Measurements from ENCODE around the gene USP30.

DNA sequence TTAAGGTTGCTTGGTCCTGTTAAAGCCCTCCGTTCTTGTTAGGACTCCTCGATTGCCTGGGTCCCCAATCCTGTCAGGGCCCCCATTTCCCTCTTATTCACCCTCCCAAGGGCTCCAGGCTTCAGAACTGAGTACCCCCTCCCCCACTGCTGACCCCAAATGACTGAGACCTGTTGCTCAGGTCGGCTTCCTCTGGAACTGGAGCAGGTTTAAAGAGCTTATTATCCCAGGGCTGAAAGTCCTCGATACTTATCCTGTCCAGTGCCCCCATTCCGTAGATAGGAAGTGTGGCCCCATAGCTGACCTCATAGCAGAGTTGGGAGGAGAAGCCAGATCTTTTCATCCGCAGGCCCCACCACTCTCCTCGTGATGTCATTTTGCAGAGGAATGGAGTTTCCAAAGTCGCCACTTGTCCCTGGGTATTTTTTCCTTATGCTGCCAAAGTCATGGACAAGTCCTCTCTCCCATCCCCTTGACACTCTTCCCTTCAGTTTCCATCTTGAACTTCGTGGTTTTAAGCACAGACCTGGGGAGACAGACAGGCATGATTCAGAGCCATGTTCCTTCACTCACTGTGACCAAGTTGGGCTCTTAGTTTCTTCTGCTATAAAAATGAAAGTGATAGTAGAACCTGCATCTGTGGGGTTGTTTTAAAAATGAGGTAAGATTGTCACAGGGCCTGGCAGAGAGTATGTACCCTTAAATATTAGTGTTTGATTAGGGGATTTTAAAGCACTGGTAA, 1.2 kb downstream of the USP30 start:
- TF ChIP-seq POLR2A (IDR thresholded peaks at IDR 0.05; ENCODE audit: low read depth, low read length) (no peak), POLR2AphosphoS5 (IDR thresholded peaks at IDR 0.05; ENCODE audit: low read depth, low read length) (no peak), TAF1 (IDR thresholded peaks at IDR 0.05; ENCODE audit: borderline replicate concordance, low read depth, low read length) (0 out of 2 replicates have a peak, but pooled peaks have one; percentile 12)

Measured in GM12892 (cell line).